IPS-18a (cell line): ENCODE measurements around the gene LZTS3.
"Not testable (repeated sequence)": the region's sequence is repeated elsewhere in the genome, so short reads cannot be mapped to it uniquely, and the experiment has no call there.

ENCODE experiments used
- H3K27ac ChIP-seq: one replicate; pipeline ENCODE4 v1.5.1; 2013; ENCODE audit warnings: low read length
- H3K27me3 ChIP-seq: one replicate; pipeline ENCODE4 v1.6.1; 2013; ENCODE audit warnings: mild to moderate bottlenecking, low read length; ENCODE audit not compliant: control insufficient read depth, insufficient read depth
- H3K36me3 ChIP-seq: one replicate; pipeline ENCODE4 v1.6.1; 2013; ENCODE audit warnings: low read depth, low read length; ENCODE audit not compliant: control insufficient read depth
- H3K4me1 ChIP-seq: one replicate; pipeline ENCODE4 v1.6.1; 2013; ENCODE audit warnings: low read depth, low read length; ENCODE audit not compliant: control insufficient read depth
- H3K4me3 ChIP-seq: one replicate; pipeline ENCODE4 v1.5.1; 2013; ENCODE audit warnings: low read length
- H3K9ac ChIP-seq: one replicate; pipeline ENCODE4 v1.6.1; 2013; ENCODE audit warnings: mild to moderate bottlenecking, low read length, moderate library complexity
- H3K9me3 ChIP-seq: one replicate; pipeline ENCODE4 v1.6.1; 2013; ENCODE audit warnings: low read depth, low read length; ENCODE audit not compliant: control insufficient read depth

LZTS3 gene

DNA sequence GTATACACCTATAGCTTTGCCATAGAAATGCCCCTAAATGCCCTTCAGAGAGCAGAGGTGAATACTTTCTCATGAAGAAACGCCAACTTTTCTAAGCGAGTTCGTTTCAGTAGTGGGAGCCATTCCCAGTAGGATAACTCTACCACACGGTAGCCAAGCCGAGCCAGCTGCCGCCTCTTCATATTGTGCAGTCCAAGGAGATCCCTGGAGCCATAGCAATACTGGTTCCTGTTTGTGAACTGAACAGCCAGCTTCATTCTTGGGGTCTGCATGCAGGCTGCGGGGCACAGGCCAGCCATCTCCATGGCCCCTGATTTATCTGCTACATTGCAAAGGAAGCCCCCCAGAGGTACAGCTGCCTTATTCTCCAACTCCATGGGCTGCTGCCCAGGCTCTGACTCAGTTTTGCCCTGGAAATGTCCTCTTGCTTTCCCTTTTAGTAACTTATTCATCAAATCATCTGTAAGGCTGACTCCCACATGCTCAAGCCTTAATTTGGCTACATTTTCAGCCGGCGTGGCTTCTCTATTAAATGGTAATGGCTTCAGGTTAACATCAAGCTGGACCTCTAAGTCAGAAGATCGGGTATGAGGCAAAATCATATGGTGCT, 26.5 kb downstream of the LZTS3 start:
- Histone ChIP-seq H3K9me3 (no peaks in the 10 kb centered on the region), H3K36me3 (peaks cover 24% of the 10 kb centered on the region), H3K4me1 (no peaks in the 10 kb centered on the region)

DNA sequence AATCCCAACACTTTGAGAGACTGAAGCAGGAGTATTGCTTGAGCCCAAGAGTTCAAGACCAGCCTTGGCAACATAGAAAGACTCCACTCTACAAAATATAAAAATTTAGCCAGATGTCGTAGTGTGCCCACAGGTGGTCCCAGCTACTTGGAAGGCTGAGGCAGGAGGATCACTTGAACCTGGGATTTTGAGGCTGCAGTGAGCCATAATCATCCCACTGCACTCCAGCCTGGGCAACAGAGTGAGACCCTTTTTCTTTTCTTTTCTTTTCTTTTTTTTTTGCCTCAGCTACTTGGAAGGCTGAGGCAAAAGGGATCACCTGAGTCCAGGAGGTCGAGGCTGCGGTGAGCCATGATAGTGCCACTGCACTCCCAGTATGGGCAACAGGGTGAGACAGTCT, 31.6 kb downstream of the LZTS3 start:
- H3K36me3 ChIP-seq = peaks cover under 1% of the 10 kb centered on the region
- H3K9me3 ChIP-seq = no peaks in the 10 kb centered on the region
- H3K4me1 ChIP-seq = no peaks in the 10 kb centered on the region
- no peak overlapping the region for H3K4me3 ChIP-seq
- H3K9ac ChIP-seq = no peak overlapping the region
- no peaks in the 10 kb centered on the region for H3K27me3 ChIP-seq
- no peak overlapping the region for H3K27ac ChIP-seq

More for the DNA sequence above, 26.5 kb downstream of the LZTS3 start:
- H3K9ac ChIP-seq = no peak overlapping the region
- no peaks in the 10 kb centered on the region for H3K27me3 ChIP-seq
- no peak overlapping the region for H3K27ac ChIP-seq
- no peak overlapping the region for H3K4me3 ChIP-seq

DNA sequence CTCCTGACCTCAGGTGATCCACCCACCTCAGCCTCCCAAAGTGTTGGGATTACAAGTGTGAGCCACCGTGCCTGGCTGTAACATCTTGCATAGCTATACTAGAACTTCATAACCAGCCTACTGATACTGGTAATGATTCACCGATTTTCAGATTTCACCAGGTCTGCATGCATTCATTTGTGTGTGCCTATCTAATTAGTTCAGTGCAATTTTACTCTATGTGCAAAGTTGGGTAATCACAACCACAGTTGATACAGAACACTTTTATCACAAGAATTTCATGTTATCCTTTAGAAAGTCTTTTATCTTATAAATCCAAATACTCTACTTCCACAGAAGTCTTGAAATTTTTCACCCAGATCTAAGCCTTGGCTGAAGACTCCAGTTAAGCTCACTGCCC, 35.9 kb downstream of the LZTS3 start:
- Histone ChIP-seq H3K9ac (no peak overlapping the region), H3K36me3 (no peaks in the 10 kb centered on the region), H3K4me3 (no peak overlapping the region), H3K27me3 (no peaks in the 10 kb centered on the region), H3K4me1 (no peaks in the 10 kb centered on the region), H3K9me3 (no peaks in the 10 kb centered on the region), H3K27ac (no peak overlapping the region)

- Histone ChIP-seq H3K9me3 (no peaks in the 10 kb centered on the region), H3K27me3 (no peaks in the 10 kb centered on the region), H3K36me3 (no peaks in the 10 kb centered on the region), H3K9ac (no peak overlapping the region), H3K27ac (no peak overlapping the region), H3K4me1 (no peaks in the 10 kb centered on the region), H3K4me3 (no peak overlapping the region)
These were observed 37.8 kb downstream of the LZTS3 start for GRCh38 chr20:3135507-3136070.

DNA sequence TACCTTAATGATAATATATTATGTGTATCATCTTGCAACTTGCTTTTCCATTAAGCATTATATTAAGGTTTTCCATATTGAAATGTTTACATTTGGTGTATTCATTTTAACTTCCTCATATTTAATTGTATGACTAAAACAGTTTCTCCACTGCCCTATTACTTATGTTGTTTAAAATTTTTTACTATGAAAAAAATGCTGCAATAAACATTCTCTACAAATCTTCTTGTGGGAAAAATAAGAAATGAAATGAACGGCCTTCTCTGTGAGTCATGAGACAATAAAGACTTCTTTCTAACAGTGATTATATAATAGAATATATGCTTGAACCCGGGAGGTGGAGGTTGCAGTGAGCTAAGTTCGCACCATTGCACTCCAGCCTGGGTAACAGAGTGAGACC, 39.2 kb downstream of the LZTS3 start:
- no peaks in the 10 kb centered on the region for H3K4me1 ChIP-seq
- no peak overlapping the region for H3K9ac ChIP-seq
- no peaks in the 10 kb centered on the region for H3K27me3 ChIP-seq
- H3K4me3 ChIP-seq = no peak overlapping the region
- H3K9me3 ChIP-seq = no peaks in the 10 kb centered on the region
- H3K27ac ChIP-seq = no peak overlapping the region
- H3K36me3 ChIP-seq = no peaks in the 10 kb centered on the region

- Histone ChIP-seq H3K4me1 (no peaks in the 10 kb centered on the region), H3K27ac (no peak overlapping the region), H3K36me3 (no peaks in the 10 kb centered on the region), H3K27me3 (no peaks in the 10 kb centered on the region), H3K4me3 (no peak overlapping the region), H3K9me3 (no peaks in the 10 kb centered on the region), H3K9ac (no peak overlapping the region)
These were observed 40.2 kb downstream of the LZTS3 start for GRCh38 chr20:3133155-3133554.

- Histone ChIP-seq H3K4me3 (no peak overlapping the region), H3K9ac (no peak overlapping the region), H3K4me1 (no peaks in the 10 kb centered on the region), H3K36me3 (no peaks in the 10 kb centered on the region), H3K27ac (no peak overlapping the region), H3K9me3 (no peaks in the 10 kb centered on the region), H3K27me3 (no peaks in the 10 kb centered on the region)
These were observed 43.2 kb downstream of the LZTS3 start for GRCh38 chr20:3130051-3130600.

- no peak overlapping the region for H3K27ac ChIP-seq
- H3K4me3 ChIP-seq = no peak overlapping the region
- H3K4me1 ChIP-seq = no peaks in the 10 kb centered on the region
- no peaks in the 10 kb centered on the region for H3K9me3 ChIP-seq
- H3K27me3 ChIP-seq = no peaks in the 10 kb centered on the region
- H3K36me3 ChIP-seq = no peaks in the 10 kb centered on the region
- no peak overlapping the region for H3K9ac ChIP-seq
These were observed 44.3 kb downstream of the LZTS3 start for GRCh38 chr20:3129094-3129493.

- H3K27me3 ChIP-seq = no peaks in the 10 kb centered on the region
- H3K4me1 ChIP-seq = no peaks in the 10 kb centered on the region
- no peak overlapping the region for H3K27ac ChIP-seq
These were observed 44.9 kb downstream of the LZTS3 start for GRCh38 chr20:3128275-3128984.

GRCh38 chr20:3126527-3126859, 46.9 kb downstream of the LZTS3 start:
- H3K36me3 ChIP-seq = peaks cover 8% of the 10 kb centered on the region

More at GRCh38 chr20:3128275-3128984, 44.9 kb downstream of the LZTS3 start:
- H3K9me3 ChIP-seq = no peaks in the 10 kb centered on the region
- H3K9ac ChIP-seq = no peak overlapping the region
- no peak overlapping the region for H3K4me3 ChIP-seq
- H3K36me3 ChIP-seq = no peaks in the 10 kb centered on the region

DNA sequence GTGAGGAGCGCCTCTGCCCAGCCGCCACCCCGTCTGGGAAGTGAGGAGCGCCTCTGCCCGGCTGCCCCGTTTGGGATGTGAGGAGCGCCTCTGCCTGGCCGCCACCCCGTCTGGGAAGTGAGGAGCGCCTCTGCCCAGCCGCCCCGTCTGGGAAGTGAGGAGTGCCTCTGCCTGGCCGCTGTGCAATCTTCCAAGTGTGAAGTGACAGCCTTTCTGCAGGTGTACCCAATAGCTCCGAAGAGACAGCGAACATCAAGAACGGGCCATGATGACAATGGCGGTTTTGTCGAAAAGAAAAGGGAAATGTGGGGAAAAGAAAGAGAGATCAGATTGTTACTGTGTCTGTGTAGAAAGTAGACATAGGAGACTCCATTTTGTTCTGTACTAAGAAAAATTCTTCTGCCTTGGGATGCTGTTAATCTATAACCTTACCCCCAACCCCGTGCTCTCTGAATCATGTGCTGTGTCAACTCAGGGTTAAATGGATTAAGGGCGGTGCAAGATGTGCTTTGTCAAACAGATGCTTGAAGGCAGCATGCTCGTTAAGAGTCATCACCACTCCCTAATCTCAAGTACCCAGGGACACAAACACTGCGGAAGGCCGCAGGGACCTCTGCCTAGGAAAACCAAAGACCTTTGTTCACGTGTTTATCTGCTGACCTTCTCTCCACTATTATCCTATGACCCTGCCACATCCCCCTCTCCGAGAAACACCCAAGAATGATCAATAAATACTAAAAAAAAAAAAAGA, 47.4 kb downstream of the LZTS3 start:
- not testable (repeated sequence) for H3K9ac ChIP-seq, H3K36me3 ChIP-seq, H3K27me3 ChIP-seq, H3K27ac ChIP-seq, H3K4me3 ChIP-seq, H3K4me1 ChIP-seq, H3K9me3 ChIP-seq

More at GRCh38 chr20:3126527-3126859, 46.9 kb downstream of the LZTS3 start:
- Histone ChIP-seq H3K9me3 (peaks cover 4% of the 10 kb centered on the region), H3K4me3 (no peak overlapping the region), H3K9ac (no peak overlapping the region), H3K27ac (no peak overlapping the region), H3K27me3 (no peaks in the 10 kb centered on the region), H3K4me1 (no peaks in the 10 kb centered on the region)
